HepG2 (cell line): ENCODE results near the gene GNAI2. TPM values are rescaled to one million over a fixed set of nuclear protein-coding genes. Genes with fewer than 3 reads are reported as not detected.

Source experiments
- ATM ChIP-seq: fragments of 450-650 bp; IDR thresholded peaks from 2 replicates; pipeline ENCODE4 v1.7.1; 2017; ENCODE audit warnings: mild to moderate bottlenecking, borderline replicate concordance
- CHD2 ChIP-seq: IDR thresholded peaks from 2 replicates; pipeline ENCODE4 v1.6.1; 2011; ENCODE audit warnings: low read depth, low read length, improper control_type of control experiment
- ERF ChIP-seq: IDR thresholded peaks from 2 replicates; pipeline ENCODE4 v1.6.1; 2018; ENCODE audit warnings: missing biosample characterization, missing genetic modification reagents
- KAT8 ChIP-seq: IDR thresholded peaks from 2 replicates; pipeline ENCODE4 v1.6.1; 2016; ENCODE audit warnings: missing genetic modification reagents, missing compliant biosample characterization
- MAZ ChIP-seq, 2 experiments: sonication (generic) in 1 of 2; formaldehyde crosslinking in 1 of 2; IDR thresholded peaks; 2 replicates each; pipeline versions ENCODE4 v1.5.0 to v1.6.1; 2012 to 2020; ENCODE audit warnings: low read depth in 2 of 2, mild to moderate bottlenecking in 2 of 2, borderline replicate concordance in 1 of 2, improper control_type of control experiment in 1 of 2, low read length in 1 of 2, missing genetic modification reagents in 1 of 2, moderate library complexity in 1 of 2
- MYC ChIP-seq: sonication (generic); formaldehyde crosslinking; IDR thresholded peaks from 2 replicates; pipeline ENCODE4 v1.9.0; 2021; ENCODE audit warnings: missing genetic modification reagents, borderline replicate concordance
- ONECUT2 ChIP-seq: sonication (generic); formaldehyde crosslinking; IDR thresholded peaks from 2 replicates; pipeline ENCODE4 v1.4.0; 2020; ENCODE audit warnings: missing genetic modification reagents
- PHF8 ChIP-seq: sonication (generic); formaldehyde crosslinking; IDR thresholded peaks from 2 replicates; pipeline ENCODE4 v1.5.0; 2020; ENCODE audit warnings: missing genetic modification reagents
- POLR2G ChIP-seq: fragments of 200-400 bp; formaldehyde crosslinking; IDR thresholded peaks from 2 replicates; pipeline ENCODE4 v1.6.1; 2018; ENCODE audit warnings: mild to moderate bottlenecking, low read depth, low read length, moderate library complexity
- SAP130 ChIP-seq: IDR thresholded peaks from 2 replicates; pipeline ENCODE4 v1.6.1; 2016; ENCODE audit warnings: low read depth
- SIN3A ChIP-seq: IDR thresholded peaks from 2 replicates; pipeline ENCODE4 v1.6.1; 2011; ENCODE audit warnings: low read depth, mild to moderate bottlenecking, control low read depth, low read length, borderline replicate concordance
- SIX1 ChIP-seq: sonication (generic); formaldehyde crosslinking; IDR thresholded peaks from 2 replicates; pipeline ENCODE4 v1.4.0; 2020; ENCODE audit warnings: missing genetic modification reagents, borderline replicate concordance
- SOX13 ChIP-seq, 3 experiments: fragments of 450-650 bp in 1 of 3; sonication (generic) in 1 of 3; formaldehyde crosslinking in 1 of 3; IDR thresholded peaks in 2 of 3; conservative IDR thresholded peaks in 1 of 3; 2 replicates each; pipeline versions ENCODE4 v1.5.0 to v1.6.1; 2016 to 2020; ENCODE audit warnings: antibody characterized with exemption in 1 of 3, mild to moderate bottlenecking in 1 of 3, missing compliant biosample characterization in 1 of 3, missing genetic modification reagents in 1 of 3, moderate library complexity in 1 of 3
- SRSF1 ChIP-seq: fragments of 200-400 bp; formaldehyde crosslinking; optimal IDR thresholded peaks from 2 replicates; pipeline ENCODE3; 2017; ENCODE audit warnings: mild to moderate bottlenecking, low read depth, low read length, moderate library complexity
- SRSF9 ChIP-seq: fragments of 200-400 bp; formaldehyde crosslinking; IDR thresholded peaks from 2 replicates; pipeline ENCODE4 v1.6.1; 2018; ENCODE audit warnings: borderline replicate concordance, mild to moderate bottlenecking, low read depth, low read length; ENCODE audit not compliant: insufficient read depth, poor library complexity, severe bottlenecking
- ZBTB34 ChIP-seq: sonication (generic); formaldehyde crosslinking; IDR thresholded peaks from 2 replicates; pipeline ENCODE4 v1.8.0; 2022; ENCODE audit warnings: mild to moderate bottlenecking, missing genetic modification reagents
- ZC3H4 ChIP-seq: sonication (generic); formaldehyde crosslinking; IDR thresholded peaks from 2 replicates; pipeline ENCODE4 v1.4.0; 2020; ENCODE audit warnings: missing genetic modification reagents, borderline replicate concordance
- ZFX ChIP-seq: sonication (generic); formaldehyde crosslinking; IDR thresholded peaks from 2 replicates; pipeline ENCODE4 v1.4.0; 2020; ENCODE audit warnings: mild to moderate bottlenecking, low read depth, missing genetic modification reagents, moderate library complexity
- ZNF460 ChIP-seq: sonication (generic); formaldehyde crosslinking; IDR thresholded peaks from 2 replicates; pipeline ENCODE4 v1.5.1; 2020; ENCODE audit warnings: missing genetic modification reagents, mild to moderate bottlenecking, borderline replicate concordance
- ZNF503 ChIP-seq: sonication (generic); formaldehyde crosslinking; IDR thresholded peaks from 2 replicates; pipeline ENCODE4 v1.4.0; 2020; ENCODE audit warnings: missing genetic modification reagents
- ZNF546 ChIP-seq: sonication (generic); formaldehyde crosslinking; conservative IDR thresholded peaks from 2 replicates; pipeline ENCODE4 v1.8.1; 2023; ENCODE audit warnings: mild to moderate bottlenecking, missing genetic modification reagents
- ZNF770 ChIP-seq: sonication (generic); formaldehyde crosslinking; IDR thresholded peaks from 2 replicates; pipeline ENCODE4 v1.5.0; 2020; ENCODE audit warnings: mild to moderate bottlenecking, missing genetic modification reagents
- ZSCAN25 ChIP-seq: sonication (generic); formaldehyde crosslinking; IDR thresholded peaks from 2 replicates; pipeline ENCODE4 v1.8.0; 2022; ENCODE audit warnings: mild to moderate bottlenecking, missing genetic modification reagents
- polyA plus RNA-seq, 8 experiments: library from polyadenylated mRNA; depleted of rRNA in 3 of 8; stranded (reverse) in 7 of 8; unstranded in 1 of 8; fragments of >200 nt; fragmentation: Illumina TruSeq in 4 of 8; extraction: Trizol in 4 of 8; gene quantifications; 2 replicates each; pipeline versions ENCODE4 v1.2.1 to v1.2.3, GENCODE V29; 2011 to 2016; ENCODE audit warnings: low read depth in 4 of 8, missing spikeins in 1 of 8, mixed read lengths in 1 of 8; ENCODE audit not compliant: insufficient read depth in 1 of 8
- total RNA-seq, 5 experiments: library from RNA; depleted of rRNA; stranded (reverse); fragments of >200 nt; fragmentation: Illumina TruSeq; extraction: Trizol; gene quantifications; 2 replicates each; pipeline ENCODE4 v1.2.3, GENCODE V29; 2016; ENCODE audit warnings: low read depth in 1 of 5

Gene GNAI2
- total and polyA plus RNA-seq, 2 of the 13 experiments (the other 11 are each of a cell fraction or from before 2014, with no cell fraction given) = 51.1 to 66.2 TPM

- TF ChIP-seq ZNF503 (CRISPR knock-in tag) = no peak
- TF ChIP-seq CHD2 = no peak
- TF ChIP-seq ZBTB34 (CRISPR knock-in tag) = 0 out of 2 replicates have a peak, but pooled peaks have one; percentile 37
- peak; percentile 71 for TF ChIP-seq POLR2G
- peak; percentile 18; the same call in 1 of the 2 replicates for TF ChIP-seq KAT8 (CRISPR knock-in tag)
- peak; percentile 39; the same call in 1 of the 2 replicates for TF ChIP-seq ZFX
- peak; percentile 36; the same call in 1 of the 2 replicates for TF ChIP-seq MYC (CRISPR knock-in tag)
- 0 out of 2 replicates have a peak, but pooled peaks have one; percentile 15 for TF ChIP-seq ZC3H4 (CRISPR knock-in tag)
- TF ChIP-seq SAP130 (CRISPR knock-in tag) = peak; percentile 75
- TF ChIP-seq SRSF9 = no peak
- 0 out of 2 replicates have a peak, but pooled peaks have one; percentile 29 for TF ChIP-seq ZSCAN25 (CRISPR knock-in tag)
- TF ChIP-seq MAZ (IDR thresholded peaks at IDR 0.05; ENCODE audit: borderline replicate concordance, low read depth, low read length) = 0 out of 2 replicates have a peak, but pooled peaks have one; percentile 47
- peak; percentile 73 for TF ChIP-seq MAZ (CRISPR knock-in tag; IDR thresholded peaks at IDR 0.05; ENCODE audit: low read depth)
- TF ChIP-seq ONECUT2 = no peak
- peak; percentile 97 for TF ChIP-seq SIX1 (CRISPR knock-in tag)
- peak; percentile 3; the same call in 1 of the 2 replicates for TF ChIP-seq SIN3A
- peak; percentile 18; the same call in 1 of the 2 replicates for TF ChIP-seq ERF (CRISPR knock-in tag)
- TF ChIP-seq SOX13 (IDR thresholded peaks at IDR 0.05) = no peak
- TF ChIP-seq SOX13 (CRISPR knock-in tag; conservative IDR thresholded peaks at IDR 0.05 in 1 of 2, IDR thresholded peaks at IDR 0.05 in 1 of 2) = peak in 1 of 2 experiments; percentile 26; a peak in 1 of 4 replicates
- peak; percentile 47; the same call in 1 of the 2 replicates for TF ChIP-seq PHF8
- peak; percentile 35; the same call in 1 of the 2 replicates for TF ChIP-seq ZNF546
- TF ChIP-seq ZNF770 = peak; percentile 68; the same call in 1 of the 2 replicates
- peak; percentile 88 for TF ChIP-seq SRSF1
- TF ChIP-seq ATM = no peak
- no peak for TF ChIP-seq ZNF460 (CRISPR knock-in tag)
Measured at GRCh38 chr3:50268703-50269451, 32.9 kb downstream of the GNAI2 start, which contains the start of gene SEMA3B (continued).
